NCI-H1436 treated with DMSO at 0.1 percent for 48 hours (cell line): Measurements from ENCODE around the gene PDZD8.
"Not testable (repeated sequence)": the region's sequence is repeated elsewhere in the genome, so short reads cannot be mapped to it uniquely, and the experiment has no call there.

Source experiments
- DNase-seq: peaks from one replicate; lab custom pipeline; 2025; lab: John Stamatoyannopoulos, UW

Gene PDZD8

DNA sequence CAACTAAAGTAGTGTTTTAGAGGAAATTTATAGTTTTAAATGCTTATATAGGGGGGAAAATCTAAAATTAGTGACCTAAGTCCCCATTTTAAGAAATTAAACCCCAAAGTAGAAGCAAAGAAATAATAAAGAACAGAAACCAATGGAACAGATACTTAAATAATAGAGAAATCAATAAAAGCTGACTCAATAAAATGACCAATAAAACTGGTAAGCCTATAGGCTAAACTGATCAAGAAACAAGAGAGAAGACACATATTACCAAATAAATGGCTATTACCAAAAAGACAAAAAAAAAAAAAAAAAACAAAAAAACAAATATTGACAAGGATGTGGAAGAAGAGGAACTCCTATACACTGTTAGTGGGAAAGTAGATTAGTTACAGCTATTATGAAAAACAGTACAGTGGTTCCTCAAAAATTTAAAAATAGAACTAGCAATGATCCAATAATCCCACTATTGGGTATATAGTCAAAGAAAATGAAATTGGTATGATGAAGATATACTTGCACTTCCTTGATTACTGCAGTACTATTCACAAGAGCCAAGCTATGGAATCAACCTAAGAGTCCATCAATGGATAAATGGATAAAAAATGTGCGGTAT lies 81.1 kb downstream of the PDZD8 start:
- no peak for DNase-seq

DNA sequence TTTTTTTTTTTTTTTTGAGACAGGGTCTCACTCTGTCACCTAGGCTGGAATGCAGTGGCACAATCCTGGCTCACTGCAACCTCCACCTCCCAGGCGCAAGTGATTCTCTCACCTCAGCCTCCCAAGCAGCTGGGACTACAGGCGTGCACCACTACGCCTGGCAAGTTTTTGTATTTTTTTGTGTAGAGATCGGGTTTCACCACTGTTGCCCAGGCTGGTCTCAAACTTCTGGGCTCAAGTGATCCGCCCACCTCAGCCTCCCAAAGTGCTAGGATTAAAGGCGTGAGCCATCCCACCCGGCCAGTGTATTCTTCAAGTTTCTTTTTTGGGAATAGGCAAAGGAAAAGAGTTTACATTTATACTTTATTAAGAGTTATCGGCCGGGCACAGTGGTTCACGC lies 84.4 kb downstream of the PDZD8 start:
- not testable (repeated sequence) for DNase-seq

DNA sequence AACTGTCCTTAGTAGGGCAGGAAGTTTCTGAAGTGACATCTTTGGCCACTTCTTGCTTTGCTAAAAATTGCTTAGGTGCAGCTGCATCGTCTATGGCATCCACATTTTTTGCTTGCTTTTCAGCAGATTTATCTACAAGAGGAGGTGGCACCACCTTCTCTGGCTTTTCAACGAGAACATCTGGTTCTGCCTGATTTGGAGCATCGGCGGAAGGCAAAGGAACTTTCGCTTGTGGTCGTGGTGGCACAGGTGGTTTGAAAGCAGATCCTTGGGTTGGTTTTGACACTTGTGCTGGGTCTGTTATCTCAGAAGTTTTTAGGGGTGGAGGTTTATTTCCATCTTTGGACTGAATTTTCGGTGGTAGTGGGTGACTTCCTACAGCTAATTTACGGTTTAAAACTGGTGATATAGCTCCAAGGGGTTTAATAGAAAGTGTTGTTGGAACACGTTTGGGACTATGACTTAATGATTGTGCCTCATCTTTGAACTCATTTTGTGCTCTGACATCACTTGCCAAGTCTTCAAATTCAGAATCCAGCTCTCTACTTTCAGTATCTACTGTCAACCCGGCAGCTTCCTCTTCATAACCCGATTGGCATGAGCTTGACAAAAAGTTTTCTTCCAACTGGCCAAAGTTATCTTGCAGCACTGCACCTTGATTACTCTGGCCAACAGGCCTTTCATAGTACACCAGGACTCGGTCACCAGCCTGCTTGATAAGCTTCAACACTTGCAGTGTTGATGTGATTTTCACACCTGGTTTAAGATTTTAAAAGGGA lies 90.3 kb downstream of the PDZD8 start:
- DNase-seq, result no peak

DNA sequence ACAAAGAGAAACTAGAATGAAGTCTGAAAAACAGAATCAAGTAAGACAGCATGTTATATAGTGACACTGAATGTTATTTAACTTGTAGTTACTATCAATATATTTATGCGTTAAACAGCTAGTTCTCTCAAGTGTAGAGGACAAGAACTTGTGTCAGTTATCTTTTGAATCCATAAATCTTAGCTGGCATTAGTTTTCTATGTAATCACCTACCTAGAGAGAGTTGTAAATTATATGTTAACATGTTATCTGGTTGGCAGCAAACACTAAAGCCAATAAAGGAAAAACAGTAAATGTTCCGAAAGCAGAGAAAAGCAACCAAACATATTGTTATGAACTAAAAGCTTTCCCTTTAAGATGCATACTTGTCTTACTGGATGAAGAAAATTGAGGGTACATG lies 97.6 kb downstream of the PDZD8 start:
- DNase-seq, result no peak

DNA sequence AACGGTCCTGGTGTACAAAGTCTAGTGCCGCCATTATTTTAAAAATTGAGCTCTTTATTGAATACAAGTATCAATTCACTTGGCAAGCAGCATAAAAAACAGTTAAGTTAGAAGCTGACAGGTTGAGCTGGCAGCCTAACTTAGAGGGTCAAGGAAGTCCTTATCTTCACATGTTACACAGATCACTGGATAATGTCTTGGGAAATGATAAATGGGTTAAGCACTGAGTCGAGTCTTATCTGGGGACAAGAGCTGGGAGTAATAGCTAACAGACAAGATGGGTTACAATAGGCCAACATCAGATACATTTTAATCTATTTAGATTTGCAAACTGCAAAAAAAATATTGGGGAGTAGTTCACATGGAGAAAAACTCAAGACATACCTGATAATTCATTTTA lies 100.1 kb downstream of the PDZD8 start:
- no peak for DNase-seq

DNA sequence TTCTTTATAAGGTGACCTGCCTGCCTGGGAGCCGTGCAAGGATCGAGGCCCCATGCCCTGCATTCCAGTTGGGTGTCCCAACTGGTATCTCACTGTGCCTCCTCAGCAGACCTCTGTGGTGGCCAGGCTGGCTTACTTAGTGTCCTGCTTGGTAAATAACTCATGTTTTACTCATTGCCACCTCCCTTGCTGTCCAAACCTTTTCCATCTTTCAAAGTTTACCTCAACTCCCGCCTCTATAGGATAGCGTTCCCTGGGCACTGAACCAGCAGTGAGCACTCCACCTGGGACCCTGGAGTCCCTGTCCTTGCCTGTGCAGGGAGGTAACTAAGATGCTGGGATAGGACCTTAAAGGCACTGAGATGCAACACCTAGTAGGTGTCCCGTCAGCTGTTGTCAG lies 100.7 kb downstream of the PDZD8 start:
- no peak for DNase-seq

DNA sequence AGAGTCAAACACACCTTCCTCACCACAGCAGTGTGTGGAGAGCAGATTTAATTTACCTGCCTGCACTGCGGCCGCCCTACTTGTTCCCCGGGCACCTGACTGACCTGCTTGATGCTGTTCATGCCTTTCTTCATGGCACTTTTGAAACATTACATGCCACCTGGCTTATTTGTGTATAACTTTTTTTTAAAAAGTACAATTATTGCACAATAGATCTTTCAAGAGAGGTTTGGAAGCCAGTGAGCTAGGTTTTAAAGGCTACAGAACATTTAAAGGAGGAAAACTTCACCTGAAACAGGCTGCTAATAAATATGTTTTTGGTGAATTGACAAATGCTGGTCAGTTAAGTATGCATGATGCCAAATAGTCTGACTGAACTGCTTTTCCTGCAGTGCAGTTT lies 101.3 kb downstream of the PDZD8 start:
- DNase-seq, result no peak

DNA sequence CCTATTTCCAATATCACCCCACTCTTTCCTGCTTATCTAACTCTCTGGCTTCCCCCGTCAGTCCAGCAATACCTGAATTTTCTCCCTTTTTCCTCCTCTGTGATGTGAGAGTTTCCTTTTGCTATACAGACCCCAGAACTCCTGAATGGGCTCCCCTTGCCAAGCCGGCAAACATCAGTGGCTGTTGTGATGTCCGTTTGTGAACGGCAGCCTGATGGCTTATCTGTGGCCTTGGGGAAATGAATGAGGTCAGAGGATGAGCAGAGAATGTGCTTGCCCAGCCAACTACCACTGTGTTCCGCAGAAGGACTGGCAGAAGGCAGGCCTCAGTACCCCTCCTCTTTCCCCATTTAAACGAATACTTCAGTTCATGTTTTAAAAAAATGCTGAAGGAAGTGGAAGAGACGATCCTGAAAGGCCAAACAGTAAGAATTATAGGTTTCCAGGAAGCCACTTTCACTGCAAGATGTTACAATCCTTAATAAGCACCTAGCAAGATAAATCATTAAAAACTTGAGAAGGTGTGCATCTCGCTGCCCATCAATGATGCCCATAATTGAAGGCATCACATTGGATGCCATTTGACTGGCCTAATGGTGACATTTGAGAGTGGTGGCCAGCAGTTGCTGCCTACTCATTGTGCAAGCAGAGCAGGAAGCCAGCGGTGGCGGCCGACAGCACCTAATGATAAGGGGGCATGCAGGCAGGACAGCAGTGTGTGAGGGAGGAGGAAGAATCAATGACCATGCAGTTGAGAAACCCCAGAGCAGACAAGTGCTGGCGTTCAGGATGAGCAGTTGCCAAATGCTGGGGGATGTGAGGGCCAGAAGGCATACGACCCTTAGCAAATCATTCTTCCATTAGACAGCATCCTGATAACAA lies 102.8 kb downstream of the PDZD8 start:
- DNase-seq, result no peak

DNA sequence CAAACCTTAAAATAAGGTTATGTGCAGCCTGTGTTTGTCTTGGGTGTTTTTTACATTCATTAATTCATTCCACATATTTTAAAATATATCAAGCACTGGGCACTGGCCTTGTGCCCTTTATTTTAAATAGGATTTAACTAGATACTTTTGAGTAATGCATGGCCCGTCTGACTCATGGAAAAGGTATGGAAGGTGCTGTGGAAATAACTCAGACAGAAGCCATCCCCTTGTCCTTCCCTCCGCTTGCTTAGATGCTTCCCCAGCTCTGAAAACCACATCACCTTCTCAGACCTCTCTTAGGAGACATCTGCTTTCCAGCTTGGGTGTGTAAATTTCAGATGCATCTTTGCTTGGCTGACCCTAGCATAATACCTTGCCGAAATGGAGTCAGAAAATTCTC lies 103.8 kb downstream of the PDZD8 start:
- DNase-seq, result no peak

DNA sequence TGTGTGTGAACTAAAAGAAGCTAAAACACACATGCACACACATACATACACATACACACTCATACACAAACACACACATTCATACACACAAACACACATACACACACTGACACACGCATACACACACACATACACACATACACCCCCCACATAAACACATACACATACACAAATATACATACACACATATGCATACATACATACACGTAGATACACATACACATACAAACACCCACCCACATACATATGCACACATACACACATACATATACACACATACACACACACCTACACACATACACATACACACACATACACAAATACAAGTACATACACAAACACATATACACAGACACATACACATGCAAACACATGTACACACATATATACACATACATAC lies 106.3 kb downstream of the PDZD8 start:
- no peak for DNase-seq

DNA sequence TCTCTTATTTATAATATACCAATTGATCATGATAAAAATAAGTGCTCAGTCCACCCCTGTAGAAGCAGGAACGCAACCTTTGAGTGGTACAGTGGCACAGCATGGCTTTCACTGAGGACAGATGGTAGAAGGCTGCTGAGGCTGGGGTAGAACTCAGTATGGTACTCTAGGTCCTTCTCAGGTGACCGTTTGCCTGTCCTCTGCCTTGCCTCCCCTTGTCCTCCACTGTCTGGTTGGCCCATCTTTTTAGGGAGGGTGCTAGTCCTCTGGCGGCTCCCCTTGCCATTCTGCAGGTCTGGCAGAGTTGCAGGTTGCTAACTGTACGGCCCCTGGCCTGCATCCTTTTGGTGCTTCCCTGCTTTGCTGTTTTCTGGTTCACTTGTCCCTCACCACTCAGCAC lies 107.0 kb downstream of the PDZD8 start:
- DNase-seq, result no peak

DNA sequence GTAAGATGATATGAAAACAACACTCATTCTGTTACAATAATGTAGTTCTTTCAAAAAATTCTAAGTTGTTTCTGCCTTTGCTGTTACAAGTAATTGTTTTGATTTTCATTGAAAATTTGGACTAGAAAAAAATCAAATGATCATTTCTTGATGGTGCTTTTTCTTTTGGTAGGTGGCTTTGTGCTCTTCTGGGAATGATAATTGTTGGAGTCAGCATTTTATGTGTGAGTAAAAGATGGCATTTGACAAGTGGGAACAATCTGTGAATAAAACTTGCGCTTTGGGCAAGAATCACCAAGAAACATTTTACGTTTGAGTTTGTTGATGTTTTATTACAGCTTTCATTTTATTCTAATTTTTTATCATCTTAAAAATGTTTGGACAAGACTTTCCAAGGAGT lies 108.4 kb downstream of the PDZD8 start:
- no peak for DNase-seq

DNA sequence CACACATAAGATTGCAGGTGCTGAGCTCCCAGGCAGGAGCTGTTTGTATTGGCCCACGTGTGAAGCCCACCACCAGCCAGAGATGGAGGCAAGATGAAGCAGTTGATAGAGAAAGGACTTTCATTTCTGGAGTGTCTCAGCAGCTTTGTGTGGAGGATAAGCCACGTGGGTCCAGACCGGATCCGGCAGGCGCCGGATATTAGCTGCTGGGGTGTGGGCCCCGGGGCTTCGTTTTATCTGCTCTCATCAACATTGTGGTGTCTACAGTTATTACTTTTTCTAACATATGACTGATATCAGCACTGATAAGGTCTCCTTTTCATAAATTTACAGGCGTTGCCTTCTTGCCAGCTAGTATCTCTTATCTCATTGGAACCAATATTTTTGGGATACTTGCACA lies 108.8 kb downstream of the PDZD8 start:
- DNase-seq, result no peak

DNA sequence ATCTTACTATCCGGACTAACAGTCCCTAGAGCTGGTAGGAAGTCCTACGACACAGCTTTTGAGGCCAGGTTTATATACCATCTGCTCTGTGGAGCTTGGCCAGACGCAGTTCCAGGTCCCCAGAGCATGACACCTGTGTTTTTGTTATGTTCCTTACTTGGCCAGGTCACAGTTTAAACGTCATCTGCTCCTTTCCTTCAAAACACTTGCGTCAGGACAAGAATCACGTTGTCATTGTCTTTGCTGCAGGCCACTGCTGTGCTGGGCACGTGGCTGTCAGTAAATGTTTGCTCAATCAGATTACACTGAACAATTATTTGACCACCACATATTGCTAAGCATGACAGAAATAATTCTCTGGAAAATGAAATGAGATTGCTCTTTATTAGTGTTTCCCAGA lies 110.5 kb downstream of the PDZD8 start:
- no peak for DNase-seq

DNA sequence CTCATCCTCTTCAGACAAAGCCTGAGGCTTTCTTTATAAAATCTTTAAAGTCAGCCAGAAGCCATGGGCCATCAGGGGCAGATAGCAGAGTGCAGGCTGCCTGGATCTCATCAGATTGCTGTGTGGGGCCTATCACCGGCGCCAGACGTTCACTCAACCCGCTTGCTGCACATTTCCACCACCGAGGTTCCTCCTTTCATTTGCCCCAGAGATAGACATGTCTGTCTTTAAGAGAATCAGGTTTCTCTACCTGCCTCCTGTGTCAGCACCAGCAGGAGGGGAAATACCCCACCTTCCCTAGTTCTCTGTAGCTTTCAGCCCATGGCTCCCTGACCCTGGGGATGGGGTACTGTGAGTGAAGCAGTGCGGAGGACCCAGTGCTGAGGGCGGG lies 112.3 kb downstream of the PDZD8 start:
- no peak for DNase-seq

DNA sequence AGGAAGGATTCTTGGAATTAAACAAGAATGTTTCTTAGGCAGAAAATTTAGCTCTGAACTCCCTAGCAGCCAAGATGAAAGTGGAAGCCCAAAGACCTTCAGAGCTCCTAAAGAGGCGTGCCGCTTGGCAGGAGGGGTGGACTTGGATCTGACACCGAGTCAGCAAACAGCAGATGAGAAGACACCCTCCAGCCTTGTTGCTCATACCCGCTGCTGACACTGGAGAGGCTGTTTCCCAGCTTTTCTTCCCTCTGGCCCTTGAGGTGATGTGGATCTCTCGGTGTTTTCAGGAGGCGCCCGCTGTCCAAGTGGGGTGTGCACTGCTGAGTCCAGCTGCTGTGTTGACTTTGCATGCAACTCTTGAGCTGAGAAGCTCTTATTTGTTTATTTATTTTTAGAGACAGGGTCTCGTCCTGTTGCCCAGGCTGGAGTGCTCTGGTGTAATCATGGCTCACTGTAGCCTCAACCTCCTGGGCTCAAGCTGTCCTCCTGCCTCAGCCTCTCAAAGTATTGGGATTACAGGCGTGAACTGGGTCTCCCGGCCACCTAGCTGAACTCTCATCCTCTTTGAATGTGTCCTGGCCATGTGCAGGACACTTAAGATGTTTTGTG lies 112.8 kb downstream of the PDZD8 start:
- no peak for DNase-seq

DNA sequence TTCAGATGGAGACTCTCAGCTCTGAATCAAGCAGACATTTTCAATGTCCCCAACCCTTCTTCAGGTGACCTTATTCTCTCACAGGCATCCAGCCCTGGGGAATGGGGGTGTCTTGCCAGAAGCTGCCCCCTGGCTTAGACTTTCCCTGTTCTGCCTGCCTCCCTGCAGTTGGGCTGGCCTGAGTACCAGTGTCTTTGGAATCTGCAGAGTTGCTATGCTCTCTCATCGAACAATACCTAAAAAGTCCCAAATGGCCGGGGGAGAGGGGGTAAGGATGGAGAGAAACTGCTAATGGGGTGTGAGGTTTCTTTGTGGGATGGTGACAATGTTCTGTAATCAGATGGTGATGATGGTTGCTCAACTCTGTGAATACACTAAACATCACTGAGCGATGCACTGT lies 113.7 kb downstream of the PDZD8 start:
- DNase-seq, result no peak

DNA sequence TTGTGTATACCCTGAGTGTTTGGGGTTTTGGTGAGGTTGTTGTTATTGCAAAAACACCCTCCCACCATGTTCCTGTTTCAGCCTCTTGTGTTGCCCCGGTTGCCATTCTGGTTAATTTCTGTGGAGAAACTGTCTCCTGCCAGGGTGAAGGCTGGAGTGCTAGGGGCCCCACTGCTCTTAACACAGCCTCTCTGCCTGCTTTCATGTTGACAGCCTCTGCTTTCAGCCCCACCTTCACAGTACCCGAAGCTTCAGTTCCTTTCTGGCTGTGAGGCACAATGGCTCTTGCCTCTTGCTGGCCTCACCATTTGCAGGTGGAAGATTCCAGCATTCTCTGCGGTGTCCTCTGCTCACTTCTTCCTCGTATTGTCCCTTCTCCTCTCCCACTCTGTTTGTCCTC lies 115.2 kb downstream of the PDZD8 start:
- no peak for DNase-seq

DNA sequence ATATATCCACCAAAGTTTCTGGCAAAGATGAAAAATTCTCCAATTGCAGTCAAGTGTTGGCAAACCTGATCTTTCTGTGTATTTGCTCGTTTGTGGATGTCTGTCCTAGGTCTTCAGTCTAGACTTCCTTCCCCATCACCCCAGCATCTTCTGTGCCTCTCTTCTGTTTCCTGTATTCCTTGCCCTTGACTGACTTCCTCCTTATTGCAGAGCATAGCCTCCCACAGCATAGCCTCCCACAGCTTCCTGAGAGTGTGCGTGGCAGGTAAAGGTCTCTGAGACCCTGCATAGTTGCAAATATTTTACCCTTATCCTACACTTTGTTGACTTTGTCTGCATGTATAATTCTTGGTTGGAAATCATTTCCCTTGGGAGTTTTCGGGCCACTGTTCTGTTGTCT lies 116.0 kb downstream of the PDZD8 start:
- DNase-seq, result no peak

DNA sequence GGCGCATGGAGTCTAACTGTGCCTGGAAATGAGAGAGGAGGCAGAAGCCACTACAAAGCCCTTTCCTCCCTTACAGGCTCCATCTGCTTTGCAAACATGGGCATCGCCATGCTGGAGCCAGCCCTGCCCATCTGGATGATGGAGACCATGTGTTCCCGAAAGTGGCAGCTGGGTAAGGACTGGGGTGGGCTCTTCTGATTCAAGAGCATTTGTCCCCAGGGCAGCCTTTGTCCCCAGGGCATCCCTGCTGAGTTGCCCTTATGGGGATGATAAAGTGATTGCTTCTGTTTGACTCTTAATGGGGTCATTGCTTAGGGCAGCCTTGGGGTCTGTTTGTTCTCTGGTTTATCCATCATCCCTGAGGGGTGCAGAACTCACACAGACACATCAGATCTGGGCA lies 117.5 kb downstream of the PDZD8 start:
- no peak for DNase-seq

DNA sequence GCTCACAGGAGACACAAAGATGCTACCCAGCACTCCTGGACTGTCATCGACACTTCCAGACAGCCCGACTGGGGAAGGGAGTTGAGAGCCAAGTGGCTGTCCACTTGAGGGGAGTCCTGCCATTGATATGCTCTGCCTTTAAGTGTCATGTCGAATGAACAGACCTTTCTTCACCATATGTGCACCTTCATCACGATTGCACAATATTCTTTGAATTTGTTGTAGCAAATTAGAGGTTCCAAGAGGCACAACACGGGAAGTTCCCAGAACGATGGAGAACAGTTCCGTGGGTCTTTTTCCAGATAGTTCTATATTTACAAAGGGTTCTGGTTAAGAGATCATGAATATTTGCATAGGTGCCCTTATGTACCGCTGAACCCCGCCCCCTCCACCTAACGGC lies 118.3 kb downstream of the PDZD8 start:
- DNase-seq, result no peak

DNA sequence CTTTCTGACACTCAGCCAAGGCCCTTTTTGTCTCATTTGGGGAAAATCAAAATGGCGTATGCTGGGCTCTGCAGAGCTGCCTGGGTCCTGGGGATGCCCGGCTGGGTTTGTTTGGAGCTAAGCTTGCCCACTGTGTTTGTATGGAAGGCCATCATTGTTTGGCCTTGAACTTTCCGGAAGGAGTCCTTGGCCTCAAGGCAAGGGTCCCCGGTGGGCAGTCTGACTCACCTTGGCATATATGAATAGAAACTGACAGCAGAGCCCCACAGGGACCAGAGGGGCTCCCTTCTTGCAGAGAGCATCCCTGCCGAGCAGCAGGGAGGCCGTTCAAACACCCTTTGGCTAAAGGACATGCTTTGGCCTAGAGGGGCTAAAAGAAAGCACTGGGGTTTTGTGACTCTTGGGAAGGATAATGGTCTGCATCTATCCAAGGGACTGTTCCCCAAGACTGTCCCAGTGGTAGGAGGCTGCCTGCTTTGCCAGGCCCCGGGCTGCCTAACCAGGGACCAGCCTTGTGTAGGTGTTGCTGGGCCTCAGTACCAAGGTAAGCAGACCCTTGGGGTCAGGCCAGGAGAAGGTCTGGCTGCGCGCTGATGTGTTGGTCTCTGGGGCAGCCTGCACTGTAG lies 119.3 kb downstream of the PDZD8 start:
- no peak for DNase-seq
